GM06990 (cell line): ENCODE measurements around the gene SH3TC1.

Source experiments
- DNase-seq: peaks from one replicate; pipeline ENCODE4 v3.0.0-alpha.2; 2011; ENCODE audit not compliant: insufficient read length; ENCODE audit errors: extremely low read depth
- H3K27me3 ChIP-seq: replicated peaks from 2 replicates; pipeline ENCODE4 v1.6.0; 2011; ENCODE audit warnings: low read length; ENCODE audit not compliant: control insufficient read depth, insufficient read depth
- H3K36me3 ChIP-seq: 2 replicates; pipeline ENCODE4 v1.5.1; 2011; ENCODE audit warnings: low read length; ENCODE audit not compliant: control insufficient read depth, insufficient read depth
- H3K4me3 ChIP-seq: replicated peaks from 2 replicates; pipeline ENCODE4 v1.5.1; 2011; ENCODE audit warnings: low read depth, mild to moderate bottlenecking, control low read depth, low read length
- CTCF ChIP-seq: IDR thresholded peaks from 2 replicates; pipeline ENCODE4 v1.5.1; 2011; ENCODE audit warnings: low read length, control low read depth, mild to moderate bottlenecking, inconsistent platforms; ENCODE audit not compliant: insufficient read depth, poor library complexity, severe bottlenecking

The SH3TC1 gene

GRCh38 chr4:8211737-8212581, 12.9 kb downstream of the SH3TC1 start:
- TF ChIP-seq CTCF, result no peak
- DNase-seq, result no peak
- Histone ChIP-seq H3K36me3 (peaks cover 14% of the 10 kb centered on the region), H3K27me3 (no peaks in the 10 kb centered on the region), H3K4me3 (no peak overlapping the region)

- Histone ChIP-seq H3K36me3 (peaks cover 17% of the 10 kb centered on the region), H3K4me3 (no peak overlapping the region), H3K27me3 (no peaks in the 10 kb centered on the region)
- TF ChIP-seq CTCF, result no peak
- DNase-seq, result no peak
Measured at GRCh38 chr4:8212622-8213021, 13.5 kb downstream of the SH3TC1 start.

GRCh38 chr4:8213121-8213520, 14.0 kb downstream of the SH3TC1 start:
- DNase-seq, result no peak
- no peak for TF ChIP-seq CTCF
- Histone ChIP-seq H3K4me3 (no peak overlapping the region), H3K36me3 (peaks cover 19% of the 10 kb centered on the region), H3K27me3 (no peaks in the 10 kb centered on the region)

- TF ChIP-seq CTCF, result no peak
- peaks cover 19% of the 10 kb centered on the region for H3K36me3 ChIP-seq
- no peak for DNase-seq
- H3K4me3 ChIP-seq, result no peak overlapping the region
- no peaks in the 10 kb centered on the region for H3K27me3 ChIP-seq
Measured at GRCh38 chr4:8214136-8214535, 15.0 kb downstream of the SH3TC1 start.

GRCh38 chr4:8215001-8215427, 15.9 kb downstream of the SH3TC1 start:
- TF ChIP-seq CTCF, result no peak
- no peak for DNase-seq

More at GRCh38 chr4:8215001-8215427, 15.9 kb downstream of the SH3TC1 start:
- Histone ChIP-seq H3K27me3 (no peaks in the 10 kb centered on the region), H3K36me3 (peaks cover 16% of the 10 kb centered on the region), H3K4me3 (no peak overlapping the region)
